ENCODE measurements around the gene EPC2.
A peak's percentile ranks its signal among the peaks of the same experiment; 100 is the strongest.

EPC2 gene

GRCh38 chr2:148810081-148810480, 165.5 kb downstream of the EPC2 start:
- no peak for DNase-seq (ENCODE audit: low read depth in 2 of 2)

- DNase-seq (ENCODE audit: low read depth in 2 of 2), result no peak
Measured at GRCh38 chr2:148812306-148812705, 167.8 kb downstream of the EPC2 start.

GRCh38 chr2:148813603-148814065, 169.1 kb downstream of the EPC2 start:
- DNase-seq (ENCODE audit: low read depth in 2 of 2), result peak; percentile 44 to 56

- DNase-seq (ENCODE audit: low read depth in 2 of 2), result no peak
Measured at GRCh38 chr2:148814143-148814859, 169.8 kb downstream of the EPC2 start.

GRCh38 chr2:148814860-148815419, 170.4 kb downstream of the EPC2 start:
- no peak for DNase-seq (ENCODE audit: low read depth in 2 of 2)

- no peak for DNase-seq (ENCODE audit: low read depth in 2 of 2)
Measured at GRCh38 chr2:148816176-148816575, 171.6 kb downstream of the EPC2 start.

GRCh38 chr2:148817210-148817708, 172.7 kb downstream of the EPC2 start:
- DNase-seq (ENCODE audit: low read depth in 2 of 2), result no peak

- no peak for DNase-seq (ENCODE audit: low read depth in 2 of 2)
Measured at GRCh38 chr2:148819019-148819585, 174.6 kb downstream of the EPC2 start.

- no peak for DNase-seq (ENCODE audit: low read depth in 2 of 2)
Measured at GRCh38 chr2:148824190-148824589, 179.6 kb downstream of the EPC2 start.

- DNase-seq (ENCODE audit: low read depth in 2 of 2), result no peak
Measured at GRCh38 chr2:148826791-148827190, 182.2 kb downstream of the EPC2 start.

GRCh38 chr2:148828941-148829340, 184.4 kb downstream of the EPC2 start:
- no peak for DNase-seq (ENCODE audit: low read depth in 2 of 2)

- no peak for DNase-seq (ENCODE audit: low read depth in 2 of 2)
Measured at GRCh38 chr2:148829618-148830017, 185.1 kb downstream of the EPC2 start.

- DNase-seq (ENCODE audit: low read depth in 2 of 2), result no peak
Measured at GRCh38 chr2:148832637-148833036, 188.1 kb downstream of the EPC2 start.
